GM13977 (cell line): ENCODE measurements around the gene SINHCAF.
A peak's percentile ranks its signal among the peaks of the same experiment; 100 is the strongest.

Experiments
- DNase-seq: peaks from one replicate; pipeline ENCODE4 v3.0.0; 2012; ENCODE audit warnings: low spot score
- in situ Hi-C: fragments of 300-500 bp; cut with MboI; formaldehyde crosslinking; loops from one replicate; pipeline ENCODE4 v1.12.0; 2022; ENCODE audit warnings: low sequenced_read_pairs, low pct_unique_long_range_greater_than_20kb, mixed read lengths, inconsistent platforms; ENCODE audit not compliant: unreplicated experiment
- TF ChIP-seq, protein P1 (sequence below): IDR thresholded peaks from 2 replicates; pipeline ENCODE4 v1.5.1; 2012; ENCODE audit warnings: mild to moderate bottlenecking, control low read depth; ENCODE audit not compliant: insufficient read depth; ENCODE audit errors: extremely low read depth, missing control alignments

Gene SINHCAF

DNA sequence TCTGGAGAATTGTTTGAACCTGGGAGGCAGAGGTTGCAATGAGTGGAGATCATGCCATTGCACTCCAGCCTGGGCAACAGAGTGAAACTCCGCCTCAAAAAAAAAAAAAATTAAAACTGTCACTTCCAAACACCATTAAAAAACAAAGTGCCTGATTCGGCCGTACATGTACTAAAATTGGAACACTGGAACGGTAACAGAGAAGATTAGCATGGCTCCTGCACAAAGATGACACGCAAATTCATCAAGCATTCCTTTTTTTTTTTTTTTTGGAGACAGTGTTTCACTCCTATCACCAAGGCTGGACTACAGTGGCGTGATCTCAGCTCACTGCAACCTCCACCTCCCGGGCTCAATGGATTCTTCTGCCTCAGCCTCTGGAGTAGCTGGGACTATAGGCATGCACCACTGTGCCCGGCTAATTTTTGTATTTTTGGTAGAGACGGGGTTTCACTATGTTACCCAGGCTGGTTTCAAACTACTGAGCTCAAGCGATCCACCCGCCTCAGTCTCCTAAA is 40.2 kb upstream of the SINHCAF start:
- DNase-seq, result no peak
- in situ Hi-C loops, result no loop called here
- TF ChIP-seq, protein P1, sequence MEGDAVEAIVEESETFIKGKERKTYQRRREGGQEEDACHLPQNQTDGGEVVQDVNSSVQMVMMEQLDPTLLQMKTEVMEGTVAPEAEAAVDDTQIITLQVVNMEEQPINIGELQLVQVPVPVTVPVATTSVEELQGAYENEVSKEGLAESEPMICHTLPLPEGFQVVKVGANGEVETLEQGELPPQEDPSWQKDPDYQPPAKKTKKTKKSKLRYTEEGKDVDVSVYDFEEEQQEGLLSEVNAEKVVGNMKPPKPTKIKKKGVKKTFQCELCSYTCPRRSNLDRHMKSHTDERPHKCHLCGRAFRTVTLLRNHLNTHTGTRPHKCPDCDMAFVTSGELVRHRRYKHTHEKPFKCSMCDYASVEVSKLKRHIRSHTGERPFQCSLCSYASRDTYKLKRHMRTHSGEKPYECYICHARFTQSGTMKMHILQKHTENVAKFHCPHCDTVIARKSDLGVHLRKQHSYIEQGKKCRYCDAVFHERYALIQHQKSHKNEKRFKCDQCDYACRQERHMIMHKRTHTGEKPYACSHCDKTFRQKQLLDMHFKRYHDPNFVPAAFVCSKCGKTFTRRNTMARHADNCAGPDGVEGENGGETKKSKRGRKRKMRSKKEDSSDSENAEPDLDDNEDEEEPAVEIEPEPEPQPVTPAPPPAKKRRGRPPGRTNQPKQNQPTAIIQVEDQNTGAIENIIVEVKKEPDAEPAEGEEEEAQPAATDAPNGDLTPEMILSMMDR, result no peak

DNA sequence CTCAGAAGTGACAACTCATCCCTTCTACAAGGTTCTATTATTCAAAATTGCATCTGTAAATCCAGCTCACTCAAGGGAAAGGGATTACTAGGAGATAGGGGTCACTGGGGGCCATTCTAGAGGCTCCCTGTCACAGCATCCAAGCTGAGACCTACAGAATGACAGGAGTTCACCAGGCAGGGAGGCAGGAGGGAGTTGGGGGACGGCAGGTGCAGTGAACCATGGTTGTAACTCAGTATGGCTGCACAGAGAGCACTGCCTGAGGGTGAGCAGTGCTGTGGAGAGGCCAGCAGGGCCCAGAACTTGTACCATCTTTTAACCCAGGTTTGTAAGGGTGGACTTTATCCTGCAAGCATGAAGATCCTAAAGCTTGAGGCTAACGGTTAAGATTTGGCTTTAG is 37.9 kb upstream of the SINHCAF start:
- TF ChIP-seq, protein P1, result no peak
- DNase-seq, result no peak
- in situ Hi-C loops, result no loop called here

DNA sequence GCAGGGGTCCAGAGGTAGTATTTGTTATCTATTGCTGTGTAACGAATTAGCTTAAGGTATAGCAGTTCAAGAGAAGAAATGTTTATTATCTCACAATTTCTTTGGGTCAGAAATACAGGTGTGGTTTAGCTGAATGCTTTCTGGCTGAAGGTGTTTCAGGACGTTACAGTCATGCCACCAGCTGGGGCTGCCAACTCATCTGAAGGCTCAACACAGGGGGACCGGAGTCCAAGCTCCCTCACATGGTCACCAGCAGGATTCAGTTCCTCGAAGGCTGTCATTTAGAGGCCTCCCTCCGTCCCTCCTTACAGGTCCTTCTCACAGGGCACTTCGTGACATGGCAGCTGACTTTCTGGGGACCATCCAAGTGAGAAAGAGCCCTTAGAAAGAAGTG is 37.5 kb upstream of the SINHCAF start:
- DNase-seq, result no peak
- TF ChIP-seq, protein P1, result no peak
- in situ Hi-C loops, result no loop called here

DNA sequence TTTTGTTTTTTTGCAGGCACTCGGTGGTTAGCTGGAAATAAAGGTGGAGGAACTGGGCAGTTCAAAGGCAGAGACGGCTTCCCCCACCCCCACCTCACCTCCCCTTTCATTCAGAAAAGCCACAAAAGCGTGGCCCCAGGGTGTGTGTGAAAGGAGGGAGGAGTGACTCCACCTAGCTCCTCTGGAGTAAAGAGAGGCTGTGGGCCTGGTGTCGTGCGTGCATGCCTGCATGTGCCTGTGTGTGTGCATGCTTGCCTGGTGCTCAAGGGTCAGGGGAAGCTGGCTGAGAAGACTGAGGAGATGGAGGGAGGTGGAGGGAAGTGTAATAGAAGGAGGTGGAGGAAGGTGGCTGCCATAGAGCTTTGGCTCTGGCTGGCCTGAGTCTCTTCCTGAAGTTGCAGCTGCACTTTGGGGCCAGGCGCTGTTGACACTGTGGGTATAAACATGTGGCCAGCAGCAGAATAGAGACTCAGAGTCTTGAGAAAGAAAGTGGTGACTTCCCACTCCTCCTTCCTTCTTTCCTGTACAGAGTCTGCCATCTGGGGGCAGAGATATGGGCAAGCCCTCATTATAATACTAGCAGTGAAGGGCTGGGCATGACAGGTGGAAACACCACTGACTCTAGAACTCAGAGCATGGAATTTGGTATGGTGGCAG is 36.9 kb upstream of the SINHCAF start:
- in situ Hi-C loops, result no loop called here

DNA sequence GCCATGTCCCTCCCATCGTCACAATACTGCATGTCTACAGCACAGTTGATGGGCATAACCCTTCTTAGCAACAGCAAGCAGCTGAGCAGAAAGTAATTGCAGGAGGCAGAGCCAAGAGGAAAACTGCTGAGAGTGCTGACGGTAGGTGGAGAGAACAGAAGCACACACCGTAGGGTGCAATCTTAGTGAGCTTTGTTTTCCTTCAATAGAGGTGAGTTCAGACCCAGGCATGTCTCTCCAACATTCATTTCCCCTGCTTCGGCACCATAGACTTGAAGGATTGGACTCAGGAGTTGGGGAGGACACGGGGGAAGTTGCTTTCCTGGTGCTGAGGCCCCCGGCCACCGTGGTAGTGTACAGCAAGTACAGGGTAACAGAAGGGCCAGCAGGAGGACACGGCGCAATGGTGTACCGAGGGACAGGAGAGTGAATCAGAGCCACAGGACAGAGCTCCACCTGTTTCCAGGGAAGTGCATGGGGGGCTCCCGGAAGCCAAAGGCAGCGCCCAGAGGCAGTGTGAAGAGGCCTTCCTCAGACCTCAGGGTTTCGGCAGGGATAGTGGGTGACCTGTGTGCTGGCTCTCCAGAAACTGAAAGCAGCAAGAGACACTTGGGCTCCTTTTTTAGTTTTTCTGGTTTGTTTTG is 36.3 kb upstream of the SINHCAF start:
- in situ Hi-C loops, result no loop called here
- no peak for DNase-seq
- TF ChIP-seq, protein P1, result no peak

More for the DNA sequence above, 36.9 kb upstream of the SINHCAF start:
- TF ChIP-seq, protein P1, result peak; percentile 35
- DNase-seq, result peak; percentile 48

DNA sequence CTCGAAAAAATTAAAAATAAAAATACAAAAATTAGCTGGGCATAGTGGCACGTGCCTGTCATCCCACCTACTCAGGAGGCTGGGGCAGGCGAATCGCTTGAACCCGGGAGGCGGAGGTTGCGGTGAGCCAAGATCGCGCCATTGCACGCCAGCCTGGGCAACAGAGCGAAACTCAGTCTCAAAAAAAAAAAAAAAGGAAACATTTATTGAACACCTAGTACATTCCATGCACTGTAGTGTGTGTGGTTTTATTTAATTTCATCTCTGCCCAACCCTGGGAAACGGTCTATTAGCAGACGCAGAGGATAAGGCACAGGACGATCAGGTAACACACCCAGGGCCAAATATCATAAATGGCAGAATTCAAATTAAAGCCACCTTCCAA is 35.8 kb upstream of the SINHCAF start:
- DNase-seq, result no peak
- in situ Hi-C loops, result no loop called here
- TF ChIP-seq, protein P1, result no peak
